Measurements from ENCODE around the gene SOCS3.

GRCh38 chr17:78408476-78409050 is 48.7 kb upstream of the SOCS3 start:
- TF ChIP-seq CTCF (IDR thresholded peaks at IDR 0.05) (no peak), POLR2A (IDR thresholded peaks at IDR 0.05) (no peak)

All from lower leg skin (tissue), 3 donors.